Measurements from ENCODE around the gene CLRN3.

The CLRN3 gene

GRCh38 chr10:127834221-127834620 is 58.5 kb downstream of the CLRN3 start:
- CTCF ChIA-PET, result interaction anchor here (0.6 kb wide), 1 partner anchor 339 kb away, joined by 3 read pairs; no protein-coding TSS in a partner anchor
- no peak for DNase-seq (ENCODE audit: low spot score)
- POLR2A ChIA-PET (ENCODE audit: low non-redundant PET), result no interaction called here

GRCh38 chr10:127833804-127834203 is 58.9 kb downstream of the CLRN3 start:
- DNase-seq (ENCODE audit: low spot score), result no peak
- ChIA-PET CTCF (interaction anchor here (0.6 kb wide), 2 partner anchors 110 to 338 kb away, joined by 3 read pairs; no protein-coding TSS in a partner anchor), POLR2A (ENCODE audit: low non-redundant PET) (no interaction called here)
- no peak overlapping the region for H3K27ac ChIP-seq
- TF ChIP-seq, protein P1, sequence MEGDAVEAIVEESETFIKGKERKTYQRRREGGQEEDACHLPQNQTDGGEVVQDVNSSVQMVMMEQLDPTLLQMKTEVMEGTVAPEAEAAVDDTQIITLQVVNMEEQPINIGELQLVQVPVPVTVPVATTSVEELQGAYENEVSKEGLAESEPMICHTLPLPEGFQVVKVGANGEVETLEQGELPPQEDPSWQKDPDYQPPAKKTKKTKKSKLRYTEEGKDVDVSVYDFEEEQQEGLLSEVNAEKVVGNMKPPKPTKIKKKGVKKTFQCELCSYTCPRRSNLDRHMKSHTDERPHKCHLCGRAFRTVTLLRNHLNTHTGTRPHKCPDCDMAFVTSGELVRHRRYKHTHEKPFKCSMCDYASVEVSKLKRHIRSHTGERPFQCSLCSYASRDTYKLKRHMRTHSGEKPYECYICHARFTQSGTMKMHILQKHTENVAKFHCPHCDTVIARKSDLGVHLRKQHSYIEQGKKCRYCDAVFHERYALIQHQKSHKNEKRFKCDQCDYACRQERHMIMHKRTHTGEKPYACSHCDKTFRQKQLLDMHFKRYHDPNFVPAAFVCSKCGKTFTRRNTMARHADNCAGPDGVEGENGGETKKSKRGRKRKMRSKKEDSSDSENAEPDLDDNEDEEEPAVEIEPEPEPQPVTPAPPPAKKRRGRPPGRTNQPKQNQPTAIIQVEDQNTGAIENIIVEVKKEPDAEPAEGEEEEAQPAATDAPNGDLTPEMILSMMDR (conservative IDR thresholded peaks at IDR 0.05; ENCODE audit: low read depth), result no peak

More at GRCh38 chr10:127834221-127834620, 58.5 kb downstream of the CLRN3 start:
- no peak overlapping the region for H3K27ac ChIP-seq
- TF ChIP-seq, protein P1 (conservative IDR thresholded peaks at IDR 0.05; ENCODE audit: low read depth), result no peak

DNA sequence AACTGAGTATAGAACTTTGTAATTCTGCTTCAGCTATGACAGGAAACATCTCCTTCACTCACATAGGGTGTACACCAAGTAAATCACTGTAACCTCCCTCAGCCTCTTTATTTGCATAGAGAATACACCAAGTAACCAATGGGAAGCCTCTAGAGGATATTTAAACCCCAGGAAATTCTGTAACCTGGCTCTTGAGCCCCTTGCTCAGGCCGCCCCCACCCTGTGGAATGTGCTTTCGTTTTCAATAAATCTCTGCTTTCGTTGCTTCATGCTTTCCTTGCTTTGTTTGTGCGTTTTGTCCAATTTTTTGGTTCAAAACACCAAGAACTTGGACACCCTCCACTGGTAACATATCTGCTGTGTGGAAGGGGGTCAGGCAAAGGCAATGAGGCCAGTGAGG is 60.2 kb downstream of the CLRN3 start:
- CTCF ChIA-PET, result interaction anchor here (1.0 kb wide), 1 partner anchor 38 kb away, joined by 3 read pairs; no protein-coding TSS in a partner anchor
- POLR2A ChIA-PET (ENCODE audit: low non-redundant PET), result no interaction called here
- DNase-seq (ENCODE audit: low spot score), result no peak
- TF ChIP-seq, protein P1 (conservative IDR thresholded peaks at IDR 0.05; ENCODE audit: low read depth), result no peak
- H3K27ac ChIP-seq, result no peak overlapping the region

DNA sequence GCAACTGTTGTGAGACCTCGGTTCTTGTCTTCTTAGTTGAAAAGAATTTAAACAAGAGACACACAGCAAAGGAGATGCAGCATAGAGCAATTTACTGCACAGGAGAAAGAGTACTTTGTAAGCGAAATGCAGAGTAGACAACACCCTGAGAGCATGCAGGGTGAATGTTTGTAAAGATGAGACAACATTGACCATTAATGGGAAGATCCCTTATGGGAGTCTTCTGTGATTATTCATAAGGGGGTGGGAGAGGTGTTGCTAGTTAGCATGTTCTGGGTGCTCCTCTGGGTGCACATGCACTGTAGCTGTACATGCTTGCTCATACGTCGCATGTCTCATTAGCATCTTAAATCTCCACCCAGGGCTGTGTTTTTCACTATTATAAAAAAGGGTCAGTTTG is 62.3 kb downstream of the CLRN3 start:
- H3K27ac ChIP-seq, result no peak overlapping the region
- ChIA-PET POLR2A (ENCODE audit: low non-redundant PET) (no interaction called here), CTCF (no interaction called here)
- DNase-seq (ENCODE audit: low spot score), result no peak
- TF ChIP-seq, protein P1 (conservative IDR thresholded peaks at IDR 0.05; ENCODE audit: low read depth), result no peak

Data from RWPE1 (cell line).